ENCODE data around the gene POGLUT2.

DNA sequence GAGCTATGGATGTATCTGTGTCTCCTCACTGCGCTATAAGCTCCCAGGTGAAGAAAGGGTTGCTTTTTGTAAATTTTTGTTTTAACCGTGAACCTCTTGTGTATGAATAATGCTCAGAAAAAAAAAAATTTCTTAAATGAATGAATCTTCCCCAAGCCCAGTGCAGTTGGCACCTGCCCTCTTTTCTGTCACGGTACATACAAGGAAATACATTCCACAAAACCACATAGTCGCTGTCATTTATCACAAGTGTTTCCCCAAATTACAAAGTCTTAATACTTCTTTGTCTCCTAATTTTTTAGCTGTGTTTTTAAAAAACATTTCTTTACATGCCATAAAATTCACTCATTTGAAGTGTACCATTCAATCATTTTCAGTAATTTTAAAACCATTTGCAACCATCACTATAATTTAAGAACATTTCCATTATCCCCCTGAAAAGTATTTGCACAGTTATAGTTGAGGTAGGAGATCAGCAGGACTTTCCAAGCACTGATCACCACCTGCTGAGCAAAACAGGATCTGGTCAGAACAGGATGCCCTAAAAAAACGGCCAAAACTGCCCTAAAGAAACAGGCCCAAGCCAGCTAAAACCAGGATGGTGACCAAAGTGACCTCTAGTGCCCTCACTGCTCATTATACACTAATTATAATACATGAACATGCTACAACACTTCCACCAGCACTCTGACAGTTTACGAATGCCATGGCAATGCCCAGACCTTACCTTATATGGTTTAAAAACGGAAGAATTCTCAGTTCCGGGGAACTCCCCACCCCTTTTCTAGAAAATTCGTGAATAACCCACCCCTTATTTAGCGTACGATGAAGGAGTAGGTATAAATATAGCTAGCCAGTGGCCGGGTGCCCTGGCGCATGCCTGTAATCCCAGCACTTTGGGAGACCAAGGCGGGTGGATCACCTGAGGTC lies 23.9 kb downstream of the POGLUT2 start:
- no peak for TF ChIP-seq POLR2A (IDR thresholded peaks at IDR 0.05)
- TF ChIP-seq, protein P1, sequence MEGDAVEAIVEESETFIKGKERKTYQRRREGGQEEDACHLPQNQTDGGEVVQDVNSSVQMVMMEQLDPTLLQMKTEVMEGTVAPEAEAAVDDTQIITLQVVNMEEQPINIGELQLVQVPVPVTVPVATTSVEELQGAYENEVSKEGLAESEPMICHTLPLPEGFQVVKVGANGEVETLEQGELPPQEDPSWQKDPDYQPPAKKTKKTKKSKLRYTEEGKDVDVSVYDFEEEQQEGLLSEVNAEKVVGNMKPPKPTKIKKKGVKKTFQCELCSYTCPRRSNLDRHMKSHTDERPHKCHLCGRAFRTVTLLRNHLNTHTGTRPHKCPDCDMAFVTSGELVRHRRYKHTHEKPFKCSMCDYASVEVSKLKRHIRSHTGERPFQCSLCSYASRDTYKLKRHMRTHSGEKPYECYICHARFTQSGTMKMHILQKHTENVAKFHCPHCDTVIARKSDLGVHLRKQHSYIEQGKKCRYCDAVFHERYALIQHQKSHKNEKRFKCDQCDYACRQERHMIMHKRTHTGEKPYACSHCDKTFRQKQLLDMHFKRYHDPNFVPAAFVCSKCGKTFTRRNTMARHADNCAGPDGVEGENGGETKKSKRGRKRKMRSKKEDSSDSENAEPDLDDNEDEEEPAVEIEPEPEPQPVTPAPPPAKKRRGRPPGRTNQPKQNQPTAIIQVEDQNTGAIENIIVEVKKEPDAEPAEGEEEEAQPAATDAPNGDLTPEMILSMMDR (IDR thresholded peaks at IDR 0.05), result no peak
- TF ChIP-seq POLR2AphosphoS5 (IDR thresholded peaks at IDR 0.05), result no peak
- TF ChIP-seq EP300 (IDR thresholded peaks at IDR 0.05; ENCODE audit: low read depth), result no peak

Measured in transverse colon (tissue), 4 donors.